ENCODE measurements around the gene RAB11FIP3.

RAB11FIP3 gene

DNA sequence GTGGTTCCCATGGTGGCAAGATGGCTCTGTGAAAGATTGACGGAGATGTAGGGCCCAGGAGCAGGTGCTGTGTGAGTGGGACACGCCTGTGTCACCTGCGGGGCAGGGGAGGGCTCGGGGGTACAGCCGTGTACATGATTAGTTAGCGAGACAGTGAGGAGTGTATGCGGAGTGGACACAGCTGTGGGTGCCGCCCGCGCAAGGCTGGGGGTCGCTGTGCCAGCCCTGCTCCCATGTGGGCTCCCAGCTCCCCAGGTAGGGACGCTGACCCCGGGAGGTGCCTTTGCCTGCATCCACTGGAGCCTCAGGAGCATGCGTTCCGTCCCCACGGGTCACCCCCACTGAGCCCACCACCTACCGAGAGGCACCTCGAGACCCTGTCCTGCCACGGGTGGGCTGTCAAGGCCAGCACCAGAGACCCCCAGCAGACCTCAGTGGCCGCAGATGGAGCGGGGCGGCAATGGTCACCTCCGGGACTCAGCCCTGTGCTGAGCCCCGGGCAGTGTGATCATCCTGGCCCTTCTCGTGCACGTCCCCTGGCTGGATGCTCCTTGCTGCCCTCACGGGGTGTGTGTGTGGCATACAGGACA is 109.5 kb downstream of the RAB11FIP3 start:
- no peak for DNase-seq

DNA sequence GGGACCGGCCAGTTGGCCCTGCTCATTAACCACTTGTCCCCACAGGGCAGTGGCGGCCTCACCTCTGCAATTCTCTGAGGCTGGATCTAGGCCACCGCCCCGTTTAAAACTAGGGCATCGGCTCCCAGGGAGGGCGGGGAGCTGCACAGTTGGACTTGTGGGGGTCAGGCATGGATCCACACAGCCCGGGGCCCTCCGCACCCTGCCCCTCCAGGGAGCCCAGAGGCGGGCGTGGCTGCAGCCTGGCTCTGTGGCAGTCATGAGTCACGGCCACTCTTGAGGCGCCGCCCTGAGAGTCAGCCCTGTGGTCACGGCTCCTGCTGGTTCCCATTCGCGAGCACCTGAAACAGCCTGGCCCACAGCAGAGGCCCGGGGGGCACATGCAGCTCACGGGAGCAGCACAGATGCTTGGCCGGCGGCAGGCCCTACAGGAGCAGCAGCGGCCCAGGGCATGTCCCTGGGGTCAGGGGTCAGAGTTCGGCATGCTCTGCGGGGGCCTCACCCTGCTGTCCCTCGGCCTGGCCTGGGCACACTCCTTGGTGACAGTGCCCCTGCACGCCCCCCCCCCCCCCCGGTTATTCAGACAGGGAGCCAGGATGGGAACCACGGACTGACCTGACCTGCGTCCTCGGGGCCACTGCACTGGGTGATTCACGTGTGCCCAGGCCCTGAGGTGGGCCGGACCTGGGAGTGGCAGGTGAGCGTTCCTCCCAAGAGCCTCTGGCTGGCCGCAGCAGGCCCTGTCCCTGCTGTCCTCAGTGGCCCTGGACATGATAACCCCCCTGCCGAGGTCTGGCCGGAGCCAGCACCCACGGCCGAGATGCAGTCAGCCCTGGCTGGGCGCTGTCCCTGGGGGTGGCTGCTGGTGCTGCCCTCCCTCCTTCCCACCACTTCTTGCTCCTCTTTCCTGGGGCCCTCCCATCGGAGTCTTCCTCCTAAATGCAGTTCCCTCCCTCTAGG is 110.3 kb downstream of the RAB11FIP3 start:
- DNase-seq = no peak

DNA sequence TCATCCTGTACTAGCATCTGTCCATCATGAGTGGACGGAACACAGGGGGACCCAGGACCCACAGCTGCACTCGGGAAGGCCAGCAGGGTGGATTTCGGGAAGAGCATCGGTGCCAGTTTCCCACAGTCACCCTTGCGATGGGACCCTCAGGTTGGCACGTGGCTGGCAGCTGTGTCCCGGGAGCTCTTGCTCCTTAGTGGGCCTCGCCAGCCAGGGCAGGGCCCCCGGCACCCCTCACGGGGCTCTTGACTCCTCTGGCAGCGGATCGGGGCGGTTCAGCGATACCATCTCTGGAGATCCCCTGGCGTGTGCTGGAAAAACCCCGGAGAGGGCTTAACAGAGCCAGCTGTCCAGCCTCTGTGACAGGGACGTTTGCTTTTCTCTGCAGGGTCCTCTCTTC is 111.3 kb downstream of the RAB11FIP3 start:
- no peak for DNase-seq

DNA sequence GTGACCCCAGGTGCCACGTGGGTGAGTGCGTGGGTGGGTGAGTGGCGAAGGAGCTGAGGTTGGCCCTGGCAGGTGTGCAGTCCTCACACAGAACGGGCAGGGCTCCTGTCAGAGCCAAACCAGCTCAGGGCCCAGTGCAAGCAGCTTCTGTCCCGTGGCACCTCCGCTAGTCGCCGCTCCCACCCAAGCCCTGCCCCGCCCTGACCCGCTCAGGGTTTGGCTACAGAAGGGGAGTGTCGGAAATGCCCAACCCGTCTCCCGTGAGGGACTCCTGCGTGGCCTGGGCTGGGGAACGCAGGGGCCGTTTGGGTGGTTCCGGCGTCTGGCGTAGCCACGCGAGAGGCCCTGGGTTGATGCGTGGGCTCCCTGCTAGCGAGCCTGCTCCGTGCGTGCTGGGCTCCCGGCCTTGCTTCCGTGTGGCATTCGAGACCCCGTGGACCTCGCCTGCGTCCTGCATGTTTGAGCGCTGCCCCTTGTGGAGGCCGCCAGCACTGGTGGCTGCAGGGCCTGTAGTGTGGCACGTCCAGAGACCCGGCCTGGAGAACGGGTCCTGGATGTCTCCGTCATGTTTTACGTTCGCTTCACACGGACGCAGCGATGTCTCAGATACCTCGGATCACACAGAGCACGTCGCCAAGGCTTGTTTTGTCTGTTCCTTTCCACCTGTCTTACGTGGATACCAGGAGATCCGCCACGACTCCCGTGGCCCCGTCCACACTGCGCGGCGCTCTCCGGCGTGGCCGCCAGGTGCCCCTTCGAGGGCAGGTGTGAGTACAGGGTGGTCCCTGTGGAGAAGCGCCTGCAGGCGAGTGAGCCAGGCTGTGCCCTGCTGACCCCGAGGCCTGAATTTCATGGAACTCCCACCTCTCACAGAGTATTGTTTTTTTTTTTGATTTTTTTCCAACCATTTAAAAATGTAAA is 112.2 kb downstream of the RAB11FIP3 start:
- no peak for DNase-seq

DNA sequence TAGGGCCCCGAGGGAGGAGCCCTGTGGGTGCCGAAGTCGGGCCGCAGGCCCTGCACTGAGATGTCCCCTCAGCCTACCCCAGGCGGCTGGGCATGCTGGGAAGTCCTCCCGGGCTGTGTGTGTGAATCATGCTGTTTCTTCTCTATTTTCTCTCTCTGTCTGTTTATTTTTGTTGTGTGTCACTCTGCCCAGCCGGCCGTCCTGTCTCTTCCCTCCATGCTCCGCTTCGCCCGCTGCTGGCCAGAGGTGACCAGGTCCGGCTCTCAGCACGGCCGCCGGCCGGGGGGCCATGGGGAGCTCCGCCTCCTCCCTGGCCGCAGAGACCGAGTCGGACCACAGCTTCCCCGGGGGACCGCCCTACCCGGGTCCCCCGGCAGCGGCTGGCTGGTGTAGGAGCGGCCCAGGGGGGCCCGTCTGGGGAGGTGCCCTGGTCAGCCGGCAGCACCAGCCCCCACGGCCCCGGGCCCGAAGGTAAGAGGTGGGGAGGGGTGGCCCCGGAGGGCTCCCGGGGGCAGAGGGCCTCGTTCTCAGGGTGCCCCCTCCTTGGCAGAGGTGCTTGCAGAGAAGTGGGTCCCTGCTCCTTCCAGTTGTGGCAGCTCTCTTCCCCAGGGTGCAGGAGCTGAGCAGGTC is 114.6 kb downstream of the RAB11FIP3 start:
- DNase-seq = no peak

DNA sequence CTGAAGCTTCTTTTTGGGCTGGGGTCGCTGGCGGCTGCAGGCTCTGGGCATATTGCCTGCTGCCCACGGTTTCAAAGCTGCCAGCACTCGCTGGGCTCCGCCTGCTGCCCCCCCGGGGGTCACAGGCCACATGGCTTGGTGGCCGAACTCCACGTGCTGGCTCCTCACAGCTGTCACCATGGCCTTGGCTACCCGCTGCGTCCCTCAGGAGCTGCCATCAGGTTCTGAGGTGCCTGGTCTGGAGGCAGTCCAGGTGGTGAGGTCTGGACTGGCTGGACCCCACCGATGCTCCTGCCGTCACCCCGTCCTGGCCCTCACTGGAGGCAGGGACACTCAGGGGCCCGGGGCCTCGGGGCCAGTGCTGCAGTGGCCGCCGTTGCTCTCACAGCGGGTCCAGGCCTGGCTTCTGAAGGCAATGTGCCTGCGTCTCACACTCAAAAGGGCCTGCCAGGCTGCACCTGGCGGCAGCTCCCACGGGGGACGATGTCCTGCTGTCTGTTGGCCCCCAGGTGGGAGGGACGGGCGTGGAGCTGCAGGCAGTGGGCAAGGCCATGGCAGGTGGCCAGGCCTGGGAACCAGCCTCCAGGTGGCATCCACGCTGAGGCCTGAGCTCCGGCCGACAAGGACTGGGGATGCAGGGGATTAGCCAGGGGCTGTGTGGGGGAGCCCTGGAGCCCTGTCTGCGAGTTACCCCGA is 115.3 kb downstream of the RAB11FIP3 start:
- no peak for DNase-seq

DNA sequence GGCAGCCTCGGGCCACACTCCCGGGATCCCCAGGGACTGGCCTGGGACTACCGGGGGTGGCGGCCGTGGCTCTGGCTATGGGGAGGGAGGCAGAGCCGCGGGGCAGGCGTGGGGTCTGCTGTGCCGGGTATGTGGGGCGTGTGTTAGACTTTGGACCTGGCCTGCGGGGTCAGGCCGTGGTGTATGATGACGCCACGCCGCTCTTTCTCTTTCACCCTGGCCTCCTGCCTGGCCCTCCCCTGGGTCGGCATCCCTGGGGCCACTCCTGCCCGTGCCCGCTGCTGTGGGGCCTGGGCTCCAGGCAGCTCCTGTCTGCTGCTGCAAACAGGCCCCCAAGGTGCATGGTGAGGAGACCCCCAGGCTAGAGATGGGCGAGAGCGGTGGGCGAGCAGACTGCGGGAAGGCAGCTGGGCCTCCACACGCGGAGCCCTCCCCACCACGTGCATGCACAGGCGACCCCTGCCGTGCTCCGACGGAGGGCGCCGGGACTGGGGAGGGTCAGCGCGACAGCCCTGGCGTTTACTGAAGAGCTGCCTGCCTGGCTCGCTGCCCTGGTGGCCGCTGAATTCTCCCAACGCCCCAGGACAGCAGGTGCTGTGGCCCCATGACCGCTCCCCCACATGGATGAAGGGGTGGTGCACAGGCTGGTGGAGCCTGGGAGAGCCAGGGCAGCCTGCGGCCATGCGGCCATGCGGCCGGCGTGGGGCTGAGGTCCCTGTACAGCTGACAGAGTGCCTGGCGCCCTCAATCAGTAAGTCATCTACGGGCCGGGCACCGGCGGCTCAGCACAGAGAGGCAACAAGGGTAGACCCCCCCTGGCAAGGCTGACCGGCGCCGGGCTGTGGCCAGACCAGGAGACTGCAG is 118.1 kb downstream of the RAB11FIP3 start:
- no peak for DNase-seq

DNA sequence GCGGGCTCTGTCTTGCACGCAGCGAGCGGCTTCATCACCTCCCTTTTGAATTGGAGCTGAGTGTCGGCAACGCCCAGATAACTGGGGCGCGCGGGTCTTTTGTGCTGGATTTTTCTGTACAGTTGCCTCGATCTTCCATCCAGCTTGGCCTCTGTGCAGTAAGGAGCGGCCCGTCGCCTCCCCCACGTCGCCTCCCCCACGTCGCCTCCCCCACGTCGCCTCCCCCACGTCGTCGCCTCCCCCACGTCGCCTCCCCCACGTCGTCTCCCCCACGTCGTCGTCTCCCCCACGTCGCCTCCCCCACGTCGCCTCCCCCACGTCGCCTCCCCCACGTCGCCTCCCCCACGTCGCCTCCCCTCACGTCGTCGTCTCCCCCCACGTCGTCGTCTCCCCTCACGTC is 119.1 kb downstream of the RAB11FIP3 start:
- no peak for DNase-seq

DNA sequence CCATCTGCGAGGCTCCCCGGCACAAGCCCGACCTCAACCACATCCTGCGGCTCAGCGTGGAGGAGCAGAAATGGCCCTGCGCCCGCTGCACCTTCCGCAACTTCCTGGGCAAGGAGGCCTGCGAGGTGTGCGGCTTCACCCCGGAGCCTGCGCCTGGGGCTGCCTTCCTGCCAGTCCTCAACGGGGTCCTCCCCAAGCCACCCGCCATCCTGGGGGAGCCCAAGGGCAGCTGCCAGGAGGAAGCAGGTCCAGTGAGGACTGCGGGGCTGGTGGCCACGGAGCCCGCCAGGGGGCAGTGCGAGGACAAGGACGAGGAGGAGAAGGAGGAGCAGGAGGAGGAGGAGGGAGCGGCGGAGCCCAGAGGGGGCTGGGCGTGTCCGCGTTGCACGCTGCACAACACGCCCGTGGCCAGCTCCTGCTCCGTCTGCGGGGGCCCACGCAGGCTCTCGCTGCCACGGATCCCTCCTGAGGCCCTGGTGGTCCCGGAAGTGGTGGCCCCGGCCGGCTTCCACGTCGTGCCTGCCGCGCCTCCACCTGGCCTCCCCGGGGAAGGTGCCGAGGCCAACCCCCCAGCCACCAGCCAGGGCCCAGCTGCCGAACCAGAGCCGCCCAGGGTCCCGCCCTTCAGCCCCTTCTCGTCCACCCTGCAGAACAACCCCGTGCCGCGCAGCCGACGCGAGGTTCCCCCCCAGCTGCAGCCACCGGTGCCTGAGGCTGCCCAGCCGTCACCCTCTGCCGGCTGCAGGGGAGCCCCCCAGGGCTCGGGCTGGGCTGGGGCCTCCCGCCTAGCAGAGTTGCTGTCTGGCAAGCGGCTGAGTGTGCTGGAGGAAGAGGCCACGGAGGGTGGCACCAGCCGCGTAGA is 121.7 kb downstream of the RAB11FIP3 start:
- DNase-seq = peak; percentile 42

DNA sequence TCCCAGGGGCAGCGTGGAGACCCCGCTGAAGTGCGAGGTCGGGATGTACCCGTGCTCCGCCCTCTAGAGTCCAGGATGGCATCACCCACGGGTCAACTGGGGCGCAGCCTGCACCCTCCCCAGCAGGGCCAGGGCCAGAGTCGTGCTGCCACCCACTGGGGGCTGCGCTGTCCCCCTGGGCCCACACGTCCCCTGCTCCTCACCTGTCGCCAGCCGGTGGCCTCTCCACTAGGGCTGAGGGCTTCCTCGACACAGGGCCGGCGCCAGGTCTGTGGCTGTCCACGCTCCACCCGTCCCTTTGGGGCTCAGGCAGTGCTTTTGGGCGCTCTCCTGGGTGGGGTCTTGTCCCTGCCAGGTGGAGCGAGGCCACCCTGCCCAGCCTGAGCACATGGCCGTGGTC is 123.1 kb downstream of the RAB11FIP3 start:
- no peak for DNase-seq

DNA sequence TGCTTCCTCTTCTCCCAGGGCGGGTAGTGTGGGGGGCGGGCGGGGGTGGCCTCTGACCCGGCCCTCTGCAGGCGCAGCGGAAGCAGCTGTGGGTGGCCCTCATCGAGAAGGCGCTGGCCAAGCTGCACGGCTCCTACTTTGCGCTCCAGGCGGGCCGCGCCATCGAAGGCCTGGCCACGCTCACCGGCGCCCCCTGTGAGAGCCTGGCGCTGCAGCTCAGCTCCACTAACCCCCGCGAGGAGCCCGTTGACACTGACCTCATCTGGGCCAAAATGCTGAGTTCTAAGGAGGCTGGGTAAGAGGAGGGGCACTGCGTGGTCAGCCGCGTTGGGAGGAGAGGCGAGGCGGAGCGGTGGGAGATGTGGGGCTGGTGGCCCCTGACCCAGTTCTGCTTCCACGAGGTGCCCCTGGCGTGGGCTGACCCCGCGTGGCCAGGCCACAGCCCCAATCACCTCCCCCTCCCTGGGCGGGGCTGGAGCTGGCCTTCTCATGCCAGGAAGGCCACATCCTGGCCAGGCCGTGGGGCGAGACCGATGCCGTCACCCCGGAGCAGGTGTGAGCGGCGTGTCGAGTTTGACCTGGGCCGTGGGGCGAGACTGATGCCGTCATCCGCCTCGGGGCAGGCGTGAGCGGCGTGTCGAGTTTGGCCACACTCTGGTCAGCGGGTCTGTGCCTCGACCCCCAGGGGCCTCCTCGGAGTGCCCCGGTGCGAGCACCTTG is 124.3 kb downstream of the RAB11FIP3 start:
- no peak for DNase-seq

DNA sequence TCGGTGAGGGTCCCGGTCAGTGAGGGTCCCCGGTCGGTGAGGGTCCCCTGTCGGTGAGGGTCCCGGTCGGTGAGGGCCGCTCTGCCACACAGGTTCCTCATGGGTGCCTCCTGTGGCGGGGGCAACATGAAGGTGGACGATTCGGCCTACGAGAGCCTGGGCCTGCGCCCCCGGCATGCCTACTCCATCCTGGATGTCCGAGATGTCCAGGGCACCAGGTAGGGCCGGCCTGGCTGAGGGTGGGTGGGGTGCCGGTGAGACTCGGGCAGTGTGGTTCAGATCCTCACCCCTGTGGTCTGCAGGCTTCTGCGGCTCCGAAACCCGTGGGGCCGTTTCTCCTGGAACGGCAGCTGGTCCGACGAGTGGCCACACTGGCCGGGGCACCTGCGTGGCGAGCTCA is 125.8 kb downstream of the RAB11FIP3 start:
- DNase-seq = no peak

DNA sequence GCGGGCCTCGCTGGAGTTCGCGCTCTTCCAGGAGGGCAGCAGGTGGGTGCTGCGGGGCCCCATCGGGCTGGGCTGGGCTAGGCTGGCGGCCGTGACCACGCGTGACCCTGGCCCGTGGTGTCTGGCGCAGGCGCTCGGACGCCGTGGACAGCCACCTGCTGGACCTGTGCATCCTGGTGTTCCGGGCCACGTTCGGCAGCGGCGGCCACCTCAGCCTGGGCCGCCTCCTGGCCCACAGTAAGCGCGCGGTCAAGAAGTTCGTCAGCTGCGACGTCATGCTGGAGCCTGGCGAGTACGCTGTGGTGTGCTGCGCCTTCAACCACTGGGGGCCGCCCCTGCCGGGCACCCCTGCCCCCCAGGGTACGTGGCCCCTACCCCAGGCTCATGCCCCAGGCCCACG is 126.7 kb downstream of the RAB11FIP3 start:
- no peak for DNase-seq

DNA sequence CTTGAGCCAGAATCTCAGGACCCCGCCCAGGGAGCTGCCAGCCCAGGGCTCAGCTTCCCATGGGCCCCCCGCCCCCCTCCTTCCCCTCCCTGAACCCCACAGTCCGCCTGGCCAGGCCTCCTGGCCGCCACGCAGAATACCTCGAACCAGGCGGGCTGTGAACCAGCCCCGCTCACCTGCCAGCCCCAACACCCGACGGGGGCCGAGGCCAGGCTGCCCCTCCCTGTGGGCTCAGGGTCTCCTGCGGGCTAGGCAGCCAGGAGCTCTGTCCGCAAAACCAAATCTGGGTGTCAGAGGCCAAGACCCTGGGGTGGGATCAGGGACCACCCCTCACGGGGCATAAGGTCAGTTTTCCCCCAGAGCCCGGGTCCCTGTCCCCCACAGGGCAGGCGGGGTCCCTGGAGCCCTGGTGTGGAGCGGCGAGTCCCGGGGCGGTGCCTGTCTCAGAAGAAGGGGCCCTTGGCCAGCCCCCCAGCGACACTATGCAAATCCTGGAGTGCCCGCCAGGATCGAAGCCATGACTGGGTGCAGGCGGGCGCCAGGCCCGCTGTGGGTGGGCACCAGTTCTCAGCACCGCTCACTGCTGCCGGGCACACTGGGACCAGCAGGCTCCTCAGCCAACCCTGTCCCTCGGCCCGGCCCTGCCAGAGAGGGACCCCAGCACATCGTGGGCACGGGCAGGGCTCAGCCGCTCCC is 128.3 kb downstream of the RAB11FIP3 start:
- DNase-seq = no peak

DNA sequence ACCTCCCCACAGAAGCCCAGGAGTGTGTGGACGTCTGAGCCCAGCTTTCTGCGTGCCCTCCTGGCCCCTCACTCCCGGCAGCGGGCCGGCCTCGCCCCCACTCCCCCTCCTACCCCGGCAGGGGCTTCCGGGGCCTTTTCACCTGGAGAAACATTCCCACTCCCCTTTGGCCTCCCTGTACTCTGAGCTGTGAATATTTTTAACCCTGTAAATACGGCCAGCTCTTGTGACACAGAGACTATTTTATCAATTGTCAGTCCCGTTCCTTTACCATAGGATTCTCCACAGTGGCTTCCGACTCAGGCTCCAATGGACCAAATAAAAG is 128.8 kb downstream of the RAB11FIP3 start:
- DNase-seq = no peak

DNA sequence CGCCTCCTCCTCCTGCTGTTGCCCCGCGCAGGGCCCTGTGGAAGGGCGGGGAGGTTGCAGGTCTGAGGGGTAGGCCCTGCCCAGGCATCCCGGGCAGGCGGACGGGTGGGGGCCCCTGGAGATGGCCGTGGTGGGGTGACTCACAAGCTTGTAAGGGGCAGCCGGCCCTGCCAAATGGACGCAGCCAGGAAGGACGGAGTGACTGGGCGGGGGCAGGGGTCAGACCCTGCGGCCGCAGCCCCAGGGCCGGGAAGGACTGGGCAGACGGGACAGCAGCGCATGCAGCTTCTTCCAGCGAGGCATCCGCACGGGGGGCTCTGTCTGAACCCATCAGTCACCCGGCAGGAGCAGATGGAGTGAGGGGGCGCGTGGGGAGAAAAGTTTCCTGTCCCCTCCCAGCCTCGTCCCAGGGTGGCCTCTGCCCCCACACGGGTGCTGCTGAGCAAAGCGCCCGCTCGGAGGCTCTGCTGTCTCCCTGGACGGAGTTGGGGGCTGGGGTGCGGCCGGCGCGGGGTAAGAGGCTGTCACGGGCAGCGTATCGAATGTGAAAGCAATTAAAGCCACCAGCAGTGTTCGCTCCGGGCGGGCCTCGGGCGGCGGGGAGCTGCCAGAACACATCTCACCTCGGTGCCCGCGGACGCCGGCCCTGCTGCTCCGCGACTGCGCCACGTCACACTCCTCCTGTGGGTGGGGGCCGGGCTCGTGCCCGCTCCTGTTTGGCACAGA is 129.4 kb downstream of the RAB11FIP3 start:
- no peak for DNase-seq

DNA sequence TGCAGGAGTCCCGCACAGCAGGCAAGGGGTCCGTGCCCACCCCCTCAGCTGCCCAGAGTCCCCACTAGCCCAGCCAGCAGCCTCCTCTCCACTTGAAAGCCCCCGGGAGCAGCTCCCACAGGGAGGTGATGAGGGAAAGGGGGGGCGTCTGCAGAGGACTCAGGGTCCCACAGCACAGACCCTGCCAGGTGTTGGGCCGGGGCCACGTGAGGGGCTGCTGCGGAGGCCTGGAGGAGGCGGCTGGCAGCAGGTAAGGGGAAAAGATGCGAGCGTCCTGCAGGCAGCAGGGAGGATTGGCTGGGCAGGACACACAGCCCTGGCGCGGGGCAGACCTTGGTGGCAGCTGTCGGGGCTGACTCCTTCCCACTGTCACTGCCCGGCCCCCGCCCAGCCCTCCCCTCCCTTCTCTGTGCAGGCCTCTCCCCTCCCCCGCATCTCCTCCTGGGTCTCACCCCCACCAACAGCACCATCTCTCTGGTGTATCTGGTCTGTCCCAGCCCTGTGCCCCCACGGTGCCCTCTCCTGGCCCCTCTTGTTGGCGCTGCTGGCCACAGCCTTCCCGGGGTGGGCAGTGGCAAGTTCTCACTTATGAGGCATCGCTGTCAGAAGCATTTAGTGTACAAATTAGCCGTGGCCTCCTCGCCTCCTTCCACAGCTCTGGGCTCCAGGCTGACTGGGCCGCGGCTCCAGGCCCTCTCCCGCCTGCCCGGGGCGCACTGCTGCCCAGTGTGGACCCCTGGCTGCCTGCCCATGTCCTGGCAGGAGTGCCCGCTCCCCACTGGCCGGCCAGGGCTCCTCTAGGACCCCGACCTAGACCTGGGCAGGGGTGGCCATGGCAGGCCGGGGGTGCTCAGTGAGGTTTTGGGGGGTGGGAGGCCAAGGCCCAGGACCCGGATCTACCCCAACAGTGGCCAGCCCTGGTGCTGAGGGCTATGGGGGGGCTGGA is 130.4 kb downstream of the RAB11FIP3 start:
- DNase-seq = no peak
